HG03039 (cell line): ENCODE data around the gene GPR52.
A peak's percentile ranks its signal among the peaks of the same experiment; 100 is the strongest.
"Not testable (repeated sequence)": the region's sequence is repeated elsewhere in the genome, so short reads cannot be mapped to it uniquely, and the experiment has no call there.

Source experiments
- ATAC-seq: cut with Tn5 transposase; IDR thresholded peaks from one replicate; pipeline ENCODE4 v1.9.1; 2021; ENCODE audit warnings: mild to moderate bottlenecking, moderate library complexity; ENCODE audit not compliant: unreplicated experiment

GPR52 gene, protein sequence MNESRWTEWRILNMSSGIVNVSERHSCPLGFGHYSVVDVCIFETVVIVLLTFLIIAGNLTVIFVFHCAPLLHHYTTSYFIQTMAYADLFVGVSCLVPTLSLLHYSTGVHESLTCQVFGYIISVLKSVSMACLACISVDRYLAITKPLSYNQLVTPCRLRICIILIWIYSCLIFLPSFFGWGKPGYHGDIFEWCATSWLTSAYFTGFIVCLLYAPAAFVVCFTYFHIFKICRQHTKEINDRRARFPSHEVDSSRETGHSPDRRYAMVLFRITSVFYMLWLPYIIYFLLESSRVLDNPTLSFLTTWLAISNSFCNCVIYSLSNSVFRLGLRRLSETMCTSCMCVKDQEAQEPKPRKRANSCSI

DNA sequence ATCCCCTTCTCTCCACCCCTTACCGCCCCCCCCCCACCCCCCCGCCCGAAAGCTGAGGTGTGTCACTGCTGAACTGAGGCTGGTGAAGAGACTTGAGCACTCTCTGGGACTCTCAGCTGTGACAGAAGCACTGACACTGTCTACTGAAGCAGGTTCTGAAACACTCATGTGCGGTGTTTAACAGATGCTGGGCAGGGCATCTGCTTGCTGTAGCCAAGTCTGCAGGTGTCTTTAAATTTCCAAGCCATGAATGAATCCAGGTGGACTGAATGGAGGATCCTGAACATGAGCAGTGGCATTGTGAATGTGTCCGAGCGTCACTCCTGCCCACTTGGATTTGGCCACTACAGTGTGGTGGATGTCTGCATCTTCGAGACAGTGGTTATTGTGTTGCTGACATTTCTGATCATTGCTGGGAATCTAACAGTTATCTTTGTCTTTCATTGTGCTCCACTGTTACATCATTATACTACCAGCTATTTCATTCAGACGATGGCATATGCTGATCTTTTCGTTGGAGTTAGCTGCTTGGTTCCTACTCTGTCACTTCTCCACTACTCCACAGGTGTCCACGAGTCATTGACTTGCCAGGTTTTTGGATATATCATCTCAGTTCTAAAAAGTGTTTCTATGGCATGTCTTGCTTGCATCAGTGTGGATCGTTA, at the start of gene GPR52:
Gene GPR52 (plus strand): TSS at position 99 of the 665 bp plus-strand sequence. CDS start 148 bp downstream, at position 247.
- no peak for ATAC-seq

DNA sequence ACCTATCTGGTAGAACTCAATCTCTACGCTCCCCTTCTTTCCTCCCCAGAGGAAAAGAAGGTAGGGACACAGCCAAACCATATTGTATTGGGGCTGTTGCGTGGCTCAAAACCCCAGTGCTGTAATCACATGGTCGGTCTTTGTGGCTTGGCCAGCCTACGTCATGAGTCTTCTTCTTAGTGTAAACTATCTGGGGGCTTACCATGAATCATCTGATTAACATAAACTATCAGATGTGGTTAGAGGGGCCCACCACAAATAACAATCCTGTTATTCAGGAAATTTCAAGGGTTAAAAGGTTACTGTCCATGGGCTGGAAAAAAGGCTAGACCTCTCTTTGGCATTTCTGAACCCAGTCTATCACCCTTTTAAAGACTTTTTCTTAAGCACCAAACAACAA, 49.5 kb upstream of the GPR52 start:
- ATAC-seq, result peak; percentile 51

DNA sequence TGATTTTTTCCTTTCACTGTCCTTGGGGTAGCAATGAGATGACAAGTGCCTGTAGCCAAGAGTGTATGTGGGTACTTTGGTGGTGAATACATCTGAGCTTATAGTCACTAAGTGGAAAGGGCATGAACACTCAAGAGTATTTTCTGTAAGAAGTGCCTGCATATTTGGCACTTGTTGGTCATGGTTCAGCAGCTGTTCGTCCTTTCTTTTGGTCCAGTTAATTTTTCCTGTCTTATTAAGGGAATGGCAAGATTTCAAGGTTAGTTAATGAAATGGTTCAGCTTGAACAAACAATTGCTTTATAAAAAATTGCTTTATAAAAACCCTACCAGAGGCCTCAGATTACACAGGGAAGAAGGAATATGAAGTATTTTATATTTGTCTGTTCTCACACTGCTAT, 48.6 kb upstream of the GPR52 start:
- no peak for ATAC-seq

DNA sequence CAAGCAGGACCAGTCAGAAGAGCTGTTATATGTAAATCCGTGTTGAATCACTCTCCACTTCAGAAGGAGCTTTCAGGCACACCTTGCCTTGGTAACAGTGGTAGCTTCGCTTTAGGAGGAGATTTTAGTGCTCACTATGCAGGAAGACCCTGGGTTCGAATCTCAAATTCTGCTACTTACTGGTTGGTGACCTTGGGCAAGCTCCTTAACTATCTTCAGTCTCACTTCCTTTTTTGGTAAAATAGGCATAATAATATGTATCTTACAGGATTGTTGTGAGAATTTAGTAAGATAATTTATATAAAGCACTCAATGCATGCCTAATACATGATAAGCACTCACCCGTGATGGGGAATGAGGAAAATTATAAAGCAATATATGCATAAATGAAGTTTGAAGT, 46.7 kb upstream of the GPR52 start:
- no peak for ATAC-seq

DNA sequence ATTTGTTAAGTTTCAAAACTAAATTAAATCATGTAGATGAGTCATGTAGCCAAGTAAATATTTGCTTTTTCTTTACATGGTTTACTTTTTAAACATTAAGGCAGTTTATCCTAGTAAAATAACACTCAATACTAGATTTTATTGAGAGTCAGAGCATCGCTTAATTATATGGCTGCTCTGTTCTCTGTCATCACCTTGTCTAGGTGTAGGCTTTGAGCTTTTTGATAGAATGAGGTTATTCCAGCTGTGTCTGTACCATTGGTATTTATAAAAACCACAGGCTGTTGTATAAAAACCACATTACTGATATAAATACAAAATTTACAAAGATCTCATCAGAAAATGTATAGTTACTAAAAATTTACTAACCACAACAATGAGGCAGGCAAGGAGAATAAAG, 42.5 kb upstream of the GPR52 start:
- no peak for ATAC-seq

DNA sequence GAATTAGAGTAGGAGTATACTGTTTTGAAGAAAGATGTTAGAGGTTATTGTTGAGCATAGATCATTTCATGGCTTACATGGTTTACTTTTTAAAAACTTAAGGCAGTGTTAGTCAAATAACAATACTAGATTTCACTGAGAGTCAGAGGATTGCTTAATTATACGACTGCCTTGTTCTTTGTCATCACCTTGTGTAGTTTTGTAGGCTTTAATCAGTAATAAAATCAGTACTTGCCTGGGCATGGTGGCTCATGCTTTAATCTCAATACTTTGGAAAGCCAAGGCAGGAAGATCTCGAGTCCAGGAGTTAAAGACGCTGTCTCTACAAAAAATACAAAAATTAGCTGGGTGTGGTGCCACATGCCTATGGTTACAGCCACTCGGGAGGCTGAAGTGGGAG, 41.3 kb upstream of the GPR52 start:
- ATAC-seq, result no peak

DNA sequence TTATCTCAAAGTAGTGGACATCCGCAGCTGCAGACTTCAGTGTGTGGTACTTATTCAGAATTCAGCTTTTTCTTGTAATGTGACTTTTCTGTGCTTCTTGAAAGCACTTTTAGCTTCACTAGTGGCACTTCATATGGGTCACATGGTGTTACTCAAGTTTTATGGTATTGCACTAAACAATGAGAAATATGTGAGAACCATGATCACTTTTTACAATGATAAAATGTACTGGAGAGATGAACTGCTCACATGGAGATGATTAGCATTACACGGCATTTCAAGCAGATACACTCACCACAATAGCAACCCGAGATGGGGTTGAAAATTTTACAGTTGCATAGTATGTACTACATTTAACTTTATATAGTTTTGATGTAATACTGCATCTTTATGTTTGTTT, 40.1 kb upstream of the GPR52 start:
- no peak for ATAC-seq

DNA sequence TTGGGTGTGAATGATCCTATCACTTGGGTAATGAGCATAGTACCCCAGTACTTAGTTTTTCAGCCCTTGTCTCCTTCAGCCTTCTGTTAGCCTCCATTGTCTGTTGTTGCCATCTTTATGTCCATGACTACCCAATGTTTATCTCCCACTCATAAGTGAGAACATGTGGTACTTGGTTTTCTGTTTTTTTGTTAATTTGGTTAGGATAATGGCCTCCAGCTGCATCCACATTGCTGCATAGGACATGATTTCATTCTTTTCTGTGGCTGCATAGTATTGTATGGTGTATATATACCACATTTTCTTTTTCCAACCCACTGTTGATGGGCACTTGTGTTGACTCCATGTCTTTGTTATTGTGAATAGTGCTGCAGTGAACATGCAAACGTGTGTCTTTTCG, 39.6 kb upstream of the GPR52 start:
- ATAC-seq, result no peak

DNA sequence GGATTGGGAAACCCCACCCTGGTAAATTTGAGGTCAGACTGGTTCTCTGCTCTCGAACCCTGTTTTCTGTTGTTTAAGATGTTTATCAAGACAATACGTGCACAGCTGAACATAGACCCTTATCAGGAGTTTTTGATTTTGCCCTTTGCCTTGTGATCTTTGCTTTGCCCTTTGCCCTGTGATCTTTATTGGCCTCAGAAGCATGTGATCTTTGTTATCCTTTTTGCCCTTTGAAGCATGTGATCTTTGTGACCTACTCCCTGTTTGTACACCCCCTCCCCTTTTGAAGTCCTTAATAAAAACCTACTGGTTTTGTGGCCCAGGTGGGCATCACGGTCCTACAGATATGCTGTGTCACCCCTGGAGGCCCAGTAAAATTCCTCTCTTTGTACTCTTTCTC, 38.0 kb upstream of the GPR52 start:
- ATAC-seq, result not testable (repeated sequence)

DNA sequence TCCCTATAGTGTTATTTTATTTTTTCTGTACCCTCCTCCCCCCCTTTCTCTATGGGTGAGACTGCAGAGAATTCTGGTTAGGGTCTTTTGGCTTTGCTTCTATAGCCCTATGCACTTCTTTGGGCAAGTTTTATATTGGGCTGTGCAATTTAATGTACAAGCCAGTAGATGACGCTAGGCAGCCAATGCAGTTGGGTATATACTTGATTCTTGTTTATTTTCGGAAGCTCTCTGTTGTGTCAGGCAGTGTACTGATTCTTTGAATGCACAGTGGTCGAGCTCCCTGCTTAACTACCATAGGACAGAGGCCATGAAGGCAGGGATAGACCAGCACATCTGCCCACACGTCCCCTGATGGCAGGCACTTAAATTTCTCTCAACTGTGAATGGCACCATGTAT, 34.1 kb upstream of the GPR52 start:
- ATAC-seq, result no peak

DNA sequence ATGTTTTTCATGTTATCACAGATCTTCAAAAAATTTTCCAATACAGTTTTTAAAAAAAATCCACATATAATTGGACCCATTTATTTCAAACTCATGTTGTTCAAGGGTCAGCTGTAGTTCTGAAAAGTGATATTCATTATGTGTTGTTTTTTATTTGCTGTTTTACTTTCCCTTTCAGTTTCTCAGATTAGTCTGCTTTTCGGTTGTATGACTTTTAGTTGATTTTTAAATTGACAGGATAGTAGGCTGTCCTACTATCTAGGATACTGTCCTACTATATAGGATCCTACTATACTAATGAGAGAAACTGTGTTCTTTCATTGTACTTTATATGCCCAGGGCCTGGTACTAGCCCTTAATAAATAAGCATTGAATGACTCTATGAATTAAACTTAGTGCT, 33.6 kb upstream of the GPR52 start:
- ATAC-seq, result no peak

DNA sequence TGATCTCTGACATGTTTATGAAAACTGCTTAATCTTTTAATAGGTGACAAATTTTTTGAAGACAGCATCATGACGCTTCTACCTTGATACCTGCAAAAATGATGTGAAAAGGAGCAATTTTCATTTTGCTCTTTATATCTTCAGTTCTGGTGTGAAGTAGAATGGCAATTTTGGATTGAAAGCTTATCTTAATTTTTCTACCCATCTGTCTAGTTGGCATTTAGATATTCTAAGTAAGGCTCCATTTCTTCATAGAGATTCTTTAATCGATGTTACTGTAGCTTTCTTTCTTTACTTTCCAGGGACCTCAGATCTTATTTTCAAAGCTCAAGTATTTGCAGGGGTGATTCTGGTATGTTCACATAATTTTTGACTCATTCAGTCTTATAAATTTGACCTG, 32.3 kb upstream of the GPR52 start:
- no peak for ATAC-seq

DNA sequence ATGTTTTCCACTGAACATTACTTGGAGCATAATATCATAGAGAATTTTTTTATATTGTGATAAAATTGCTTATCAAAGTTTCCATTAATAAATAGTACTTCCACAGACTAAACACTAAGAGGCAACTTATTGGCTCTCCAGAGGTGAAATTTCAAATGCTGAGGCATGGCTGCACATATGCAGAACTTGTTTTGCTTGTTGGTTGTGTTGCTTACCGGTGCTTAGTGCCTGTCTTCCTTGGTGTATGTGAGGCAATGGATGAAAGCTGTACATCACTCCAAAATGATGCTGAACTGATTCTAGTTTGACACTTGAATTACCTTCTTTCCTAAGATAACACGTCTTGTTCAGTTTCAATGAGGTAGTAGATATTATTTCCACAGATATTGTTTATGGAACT, 29.8 kb upstream of the GPR52 start:
- no peak for ATAC-seq

DNA sequence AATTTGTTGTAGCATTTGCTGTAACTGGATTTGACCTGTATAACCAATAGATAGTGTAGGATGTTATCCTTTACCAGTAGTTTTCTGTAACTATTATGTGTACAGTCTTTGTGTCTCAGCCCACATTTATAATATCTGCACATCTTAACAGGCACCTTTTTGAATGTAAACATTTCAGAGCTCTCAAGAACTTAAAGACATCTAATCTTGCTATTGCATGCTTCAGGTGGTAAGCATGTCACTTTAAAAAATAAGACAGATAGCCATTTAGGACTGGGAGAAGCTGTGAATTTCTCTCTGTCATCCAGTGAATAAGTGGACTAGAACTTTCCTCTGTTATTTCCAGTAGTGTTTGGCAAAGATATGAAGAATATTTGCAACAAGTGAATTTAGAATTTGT, 22.6 kb upstream of the GPR52 start:
- no peak for ATAC-seq

DNA sequence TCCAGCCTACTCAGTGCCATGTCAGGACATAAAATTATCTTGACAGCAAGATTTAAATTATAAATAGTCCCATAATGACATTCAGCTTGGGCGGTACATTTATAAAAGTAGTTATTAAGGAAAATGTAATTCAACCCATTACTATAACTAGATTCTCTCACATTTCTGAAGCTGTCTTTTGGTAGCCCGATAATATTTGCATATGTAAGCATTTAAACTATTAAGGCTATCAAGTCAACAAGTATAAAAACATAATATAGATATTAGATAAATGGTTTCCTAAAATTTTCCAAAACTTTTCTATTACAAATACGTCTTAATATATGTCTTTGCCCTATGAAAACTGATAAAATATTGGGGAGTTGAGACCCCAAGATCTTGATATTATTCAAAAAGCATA, 21.6 kb upstream of the GPR52 start:
- ATAC-seq, result no peak

DNA sequence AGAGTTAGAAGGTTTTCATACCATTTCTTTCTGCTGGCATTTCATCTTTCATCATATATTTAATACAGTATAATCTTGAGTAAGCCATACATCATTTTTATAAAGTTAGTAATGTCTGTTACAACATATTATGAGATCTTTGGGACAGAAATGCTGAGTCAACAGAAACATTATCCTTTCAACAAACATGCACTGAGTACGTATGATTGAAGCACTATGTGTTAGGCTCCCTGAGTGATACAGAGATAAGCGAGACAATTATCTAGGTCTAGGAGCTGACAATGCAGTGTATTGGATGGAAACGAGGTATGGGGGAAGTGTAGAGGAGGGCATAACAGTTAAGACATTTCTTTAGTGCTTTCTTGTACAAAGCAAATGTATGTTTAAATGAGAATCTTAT, 19.7 kb upstream of the GPR52 start:
- ATAC-seq, result no peak

DNA sequence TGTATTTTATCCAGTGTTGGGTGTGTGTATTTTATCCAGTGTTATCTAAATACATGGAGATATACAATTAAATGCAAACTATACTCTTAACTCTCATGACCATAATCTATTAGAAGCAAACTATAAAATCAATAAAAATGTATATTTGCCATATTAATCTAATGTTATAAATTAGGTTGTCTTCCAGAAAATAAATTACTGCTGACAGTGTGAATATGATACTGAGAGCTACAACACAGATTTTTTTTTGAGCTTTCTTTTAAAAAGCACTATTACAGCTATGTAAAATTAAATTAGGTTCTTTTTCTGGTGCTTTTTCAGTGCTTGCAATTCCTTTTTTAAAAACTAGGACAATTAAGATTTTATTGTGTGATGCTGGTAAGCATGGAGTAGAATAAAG, 19.0 kb upstream of the GPR52 start:
- ATAC-seq, result no peak

DNA sequence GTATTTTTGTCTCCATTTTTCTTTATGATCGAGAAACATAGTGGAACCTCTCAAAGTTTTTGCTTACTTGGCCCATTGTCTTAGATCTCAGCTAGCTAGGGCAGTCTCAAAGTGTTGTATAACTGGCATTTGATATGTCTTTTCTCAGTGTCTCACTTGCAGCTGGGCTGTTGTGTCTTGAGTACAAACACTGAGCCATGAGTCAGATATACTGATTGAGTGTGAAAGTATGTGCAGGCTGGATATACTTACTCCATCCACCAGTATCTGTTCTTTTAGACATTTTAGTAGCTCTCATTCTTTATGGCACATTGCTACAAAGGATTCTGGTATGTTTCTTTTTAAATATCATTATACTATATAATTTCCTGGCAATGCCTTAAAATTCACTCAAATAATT, 14.3 kb upstream of the GPR52 start:
- ATAC-seq, result no peak

DNA sequence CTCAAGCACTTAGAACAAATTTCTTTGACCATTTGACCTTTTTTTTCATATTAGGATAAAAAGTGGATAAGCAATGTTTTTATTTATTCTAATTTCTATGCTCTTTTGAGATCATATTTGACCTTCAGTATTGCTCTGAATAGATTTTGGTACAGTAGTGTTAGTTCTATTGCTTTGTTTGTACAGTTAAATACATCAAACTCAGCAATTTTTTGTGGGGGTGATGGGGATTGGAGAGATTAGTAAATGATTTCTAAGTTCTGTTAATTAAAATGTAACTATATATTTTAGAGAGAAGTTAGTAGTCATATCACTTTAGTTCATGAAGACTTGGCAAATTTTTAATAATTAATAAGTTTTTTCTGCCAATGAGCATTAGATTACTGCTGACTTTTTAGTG, 2.4 kb upstream of the GPR52 start:
- no peak for ATAC-seq

DNA sequence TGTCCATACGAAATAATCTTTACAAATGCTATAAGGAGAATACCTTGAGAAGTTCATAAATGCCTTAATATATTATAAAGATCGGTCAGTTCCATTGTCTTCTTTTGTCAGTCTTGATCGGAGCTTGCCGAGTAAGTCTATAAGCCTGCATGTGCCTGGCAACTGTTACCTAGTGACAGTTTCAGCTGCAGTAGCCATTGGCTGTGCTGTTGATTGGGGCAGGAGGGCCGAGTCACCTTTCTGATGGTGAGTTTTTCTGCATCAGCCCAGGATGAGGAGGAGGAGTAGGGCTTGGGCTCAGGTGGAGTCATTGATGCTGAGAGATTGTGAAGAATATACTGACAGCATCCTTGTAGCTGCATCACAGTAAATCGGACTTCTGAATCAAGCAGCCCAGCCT, 1.9 kb upstream of the GPR52 start:
- no peak for ATAC-seq

DNA sequence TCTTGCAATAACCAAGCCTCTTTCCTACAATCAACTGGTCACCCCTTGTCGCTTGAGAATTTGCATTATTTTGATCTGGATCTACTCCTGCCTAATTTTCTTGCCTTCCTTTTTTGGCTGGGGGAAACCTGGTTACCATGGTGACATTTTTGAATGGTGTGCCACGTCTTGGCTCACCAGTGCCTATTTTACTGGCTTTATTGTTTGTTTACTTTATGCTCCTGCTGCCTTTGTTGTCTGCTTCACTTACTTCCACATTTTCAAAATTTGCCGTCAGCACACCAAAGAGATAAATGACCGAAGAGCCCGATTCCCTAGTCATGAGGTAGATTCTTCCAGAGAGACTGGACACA, 743 bp downstream of the GPR52 start:
- ATAC-seq, result no peak

DNA sequence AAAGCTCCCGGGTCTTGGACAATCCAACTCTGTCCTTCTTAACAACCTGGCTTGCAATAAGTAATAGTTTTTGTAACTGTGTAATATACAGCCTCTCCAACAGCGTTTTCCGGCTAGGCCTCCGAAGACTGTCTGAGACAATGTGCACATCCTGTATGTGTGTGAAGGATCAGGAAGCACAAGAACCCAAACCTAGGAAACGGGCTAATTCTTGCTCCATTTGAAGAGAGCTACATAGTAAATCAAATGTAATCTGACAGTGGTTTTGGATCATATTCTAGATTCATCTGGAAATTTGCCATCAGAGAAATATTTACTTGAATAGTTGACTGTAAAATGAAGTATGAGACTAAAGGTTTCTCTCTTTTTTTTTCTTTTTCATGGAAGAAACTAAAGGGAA, 1.2 kb downstream of the GPR52 start:
- no peak for ATAC-seq

DNA sequence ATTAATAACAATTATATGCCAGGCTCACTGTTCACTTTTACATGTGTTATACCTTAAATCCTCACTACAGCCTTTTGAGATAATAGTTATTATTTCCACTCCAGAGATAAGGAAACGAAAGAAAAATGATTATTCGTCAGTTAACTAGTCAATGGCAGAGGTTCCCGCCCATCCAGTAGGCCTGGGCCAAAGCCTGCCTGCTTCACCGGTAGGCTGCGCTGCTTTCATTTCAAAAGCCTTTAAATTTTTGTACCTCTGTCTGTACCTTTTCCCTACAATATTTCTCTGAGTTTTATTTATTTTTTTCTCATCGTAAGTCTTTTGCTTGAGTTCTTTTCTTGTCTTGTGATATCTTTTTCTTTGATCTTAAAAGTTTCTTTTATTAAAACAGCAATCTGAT, 3.6 kb downstream of the GPR52 start:
- no peak for ATAC-seq
